ENCODE results near the gene ASGR1.

DNA sequence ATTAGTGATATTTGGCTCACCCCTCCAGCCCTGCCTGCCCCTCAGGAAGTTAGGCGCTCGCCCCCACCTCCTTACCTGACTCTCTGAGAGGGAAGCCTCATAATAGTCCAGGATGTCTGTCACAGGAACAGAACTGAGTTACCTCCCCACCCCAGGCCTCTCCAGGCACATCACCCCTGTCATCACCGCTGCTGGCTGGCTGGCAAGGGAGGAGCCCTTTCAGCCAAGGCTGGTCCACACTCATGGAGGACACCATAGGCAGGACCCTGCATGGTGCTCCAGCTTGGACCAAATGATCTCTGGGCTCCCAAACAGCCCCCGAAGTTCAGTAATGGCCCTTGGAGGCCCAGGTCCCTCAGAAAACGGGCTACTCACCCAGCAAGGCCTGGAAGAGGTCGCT, 39.0 kb upstream of the ASGR1 start:
- TF ChIP-seq, protein P1, sequence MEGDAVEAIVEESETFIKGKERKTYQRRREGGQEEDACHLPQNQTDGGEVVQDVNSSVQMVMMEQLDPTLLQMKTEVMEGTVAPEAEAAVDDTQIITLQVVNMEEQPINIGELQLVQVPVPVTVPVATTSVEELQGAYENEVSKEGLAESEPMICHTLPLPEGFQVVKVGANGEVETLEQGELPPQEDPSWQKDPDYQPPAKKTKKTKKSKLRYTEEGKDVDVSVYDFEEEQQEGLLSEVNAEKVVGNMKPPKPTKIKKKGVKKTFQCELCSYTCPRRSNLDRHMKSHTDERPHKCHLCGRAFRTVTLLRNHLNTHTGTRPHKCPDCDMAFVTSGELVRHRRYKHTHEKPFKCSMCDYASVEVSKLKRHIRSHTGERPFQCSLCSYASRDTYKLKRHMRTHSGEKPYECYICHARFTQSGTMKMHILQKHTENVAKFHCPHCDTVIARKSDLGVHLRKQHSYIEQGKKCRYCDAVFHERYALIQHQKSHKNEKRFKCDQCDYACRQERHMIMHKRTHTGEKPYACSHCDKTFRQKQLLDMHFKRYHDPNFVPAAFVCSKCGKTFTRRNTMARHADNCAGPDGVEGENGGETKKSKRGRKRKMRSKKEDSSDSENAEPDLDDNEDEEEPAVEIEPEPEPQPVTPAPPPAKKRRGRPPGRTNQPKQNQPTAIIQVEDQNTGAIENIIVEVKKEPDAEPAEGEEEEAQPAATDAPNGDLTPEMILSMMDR (IDR thresholded peaks at IDR 0.05), result no peak
- TF ChIP-seq EP300 (IDR thresholded peaks at IDR 0.05), result no peak
- TF ChIP-seq POLR2AphosphoS5 (IDR thresholded peaks at IDR 0.05), result no peak

Measured in stomach (tissue), 4 donors.